Adipose tissue (tissue), 3 donors: Measurements from ENCODE around the gene DDX20. TPM values are rescaled to one million over a fixed set of nuclear protein-coding genes. Genes with fewer than 3 reads are reported as not detected.

Experiments used
- H3K27ac ChIP-seq: one replicate; pipeline ENCODE4 v1.5.1; 2013; ENCODE audit warnings: low read depth, low read length
- WGBS, 3 donors: extraction: QIAGEN DNeasy Blood & Tissue Kit; methylation state at CpG; one replicate each; pipeline ENCODE4 v1.1.7; 2013; 5-methylcytosine and 5-hydroxymethylcytosine counted together
- polyA plus RNA-seq, 3 donors: library from polyadenylated mRNA; stranded (reverse); fragments of 200-250 nt; gene quantifications; one replicate each; pipeline ENCODE4 v1.2.3, GENCODE V29; 2013
- donor health status: healthy with polysubstance abuse.
- donor health status: Bipolar disorder and iron deficiency.
- donor health status: healthy.

The DDX20 gene, protein sequence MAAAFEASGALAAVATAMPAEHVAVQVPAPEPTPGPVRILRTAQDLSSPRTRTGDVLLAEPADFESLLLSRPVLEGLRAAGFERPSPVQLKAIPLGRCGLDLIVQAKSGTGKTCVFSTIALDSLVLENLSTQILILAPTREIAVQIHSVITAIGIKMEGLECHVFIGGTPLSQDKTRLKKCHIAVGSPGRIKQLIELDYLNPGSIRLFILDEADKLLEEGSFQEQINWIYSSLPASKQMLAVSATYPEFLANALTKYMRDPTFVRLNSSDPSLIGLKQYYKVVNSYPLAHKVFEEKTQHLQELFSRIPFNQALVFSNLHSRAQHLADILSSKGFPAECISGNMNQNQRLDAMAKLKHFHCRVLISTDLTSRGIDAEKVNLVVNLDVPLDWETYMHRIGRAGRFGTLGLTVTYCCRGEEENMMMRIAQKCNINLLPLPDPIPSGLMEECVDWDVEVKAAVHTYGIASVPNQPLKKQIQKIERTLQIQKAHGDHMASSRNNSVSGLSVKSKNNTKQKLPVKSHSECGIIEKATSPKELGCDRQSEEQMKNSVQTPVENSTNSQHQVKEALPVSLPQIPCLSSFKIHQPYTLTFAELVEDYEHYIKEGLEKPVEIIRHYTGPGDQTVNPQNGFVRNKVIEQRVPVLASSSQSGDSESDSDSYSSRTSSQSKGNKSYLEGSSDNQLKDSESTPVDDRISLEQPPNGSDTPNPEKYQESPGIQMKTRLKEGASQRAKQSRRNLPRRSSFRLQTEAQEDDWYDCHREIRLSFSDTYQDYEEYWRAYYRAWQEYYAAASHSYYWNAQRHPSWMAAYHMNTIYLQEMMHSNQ
- 1 to 10 TPM; 2.5 to 5.3 (median 3.6) TPM for polyA plus RNA-seq

DNA sequence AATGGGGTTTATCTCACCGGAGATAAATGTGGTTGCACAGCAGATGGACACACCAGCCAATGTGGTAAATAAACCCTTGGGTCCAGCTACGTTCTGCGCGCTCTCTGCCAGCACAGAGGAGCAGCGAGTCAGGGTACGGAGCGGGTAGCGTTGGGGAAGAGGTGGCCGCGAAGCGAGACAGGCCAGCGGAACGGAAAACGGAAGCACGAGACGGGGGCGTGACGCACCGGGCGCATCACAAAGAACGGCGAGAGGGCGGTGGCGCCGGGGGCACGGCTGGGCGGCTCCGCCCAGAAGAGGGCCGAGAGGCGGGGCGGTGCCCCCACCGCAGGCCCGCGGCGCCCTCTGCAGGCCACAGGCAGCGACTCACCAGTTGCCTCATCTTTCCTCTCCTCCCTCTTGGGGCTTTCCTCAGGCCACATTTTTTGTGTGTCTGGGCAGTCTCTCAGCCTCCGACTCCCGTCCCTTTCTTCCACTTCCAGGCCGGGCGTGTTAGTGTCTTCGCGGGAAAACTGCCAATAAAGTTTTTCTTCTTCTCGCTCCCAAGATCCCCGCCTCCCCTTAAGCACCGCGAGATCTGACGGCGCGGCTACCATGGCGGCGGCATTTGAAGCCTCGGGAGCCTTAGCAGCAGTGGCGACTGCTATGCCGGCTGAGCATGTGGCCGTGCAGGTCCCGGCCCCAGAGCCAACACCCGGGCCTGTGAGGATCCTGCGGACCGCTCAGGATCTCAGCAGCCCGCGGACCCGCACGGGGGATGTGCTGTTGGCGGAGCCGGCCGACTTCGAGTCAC lies at the start of gene DDX20:
TSS of gene DDX20 (plus strand) at position 571 of the 793 bp plus-strand sequence. CDS start at position 595, 24 bp downstream.
- peak within 1 kb of the TSS; percentile 40 for H3K27ac ChIP-seq
- WGBS, 3 donors, result 0 to 1% (median 0%) methylated on average over 65 to 67 of the region's 67 CpGs

DNA sequence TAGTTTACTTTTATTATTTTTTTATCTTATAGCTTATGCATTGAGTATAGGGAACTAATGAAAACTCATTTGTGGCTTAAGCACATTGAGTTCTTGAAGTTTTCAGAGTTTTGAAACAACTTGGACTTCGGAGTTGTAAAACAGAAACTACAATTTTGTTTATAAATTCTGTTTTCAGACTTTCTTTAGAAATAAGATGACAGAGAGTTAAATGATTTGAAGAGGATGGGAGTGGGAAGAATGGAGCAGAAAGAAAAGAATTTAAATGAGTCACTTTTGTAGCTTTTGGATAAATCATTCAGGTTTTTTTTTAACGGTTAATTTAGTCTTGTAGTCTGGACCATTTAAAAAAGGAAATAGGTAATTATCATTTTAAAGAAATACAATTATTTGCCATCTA lies 48.8 kb upstream of the DDX20 start:
- 80 to 94% (median 87%) methylated on average over 2 of the region's 2 CpGs for WGBS, 3 donors
- H3K27ac ChIP-seq, result no peak overlapping the region

DNA sequence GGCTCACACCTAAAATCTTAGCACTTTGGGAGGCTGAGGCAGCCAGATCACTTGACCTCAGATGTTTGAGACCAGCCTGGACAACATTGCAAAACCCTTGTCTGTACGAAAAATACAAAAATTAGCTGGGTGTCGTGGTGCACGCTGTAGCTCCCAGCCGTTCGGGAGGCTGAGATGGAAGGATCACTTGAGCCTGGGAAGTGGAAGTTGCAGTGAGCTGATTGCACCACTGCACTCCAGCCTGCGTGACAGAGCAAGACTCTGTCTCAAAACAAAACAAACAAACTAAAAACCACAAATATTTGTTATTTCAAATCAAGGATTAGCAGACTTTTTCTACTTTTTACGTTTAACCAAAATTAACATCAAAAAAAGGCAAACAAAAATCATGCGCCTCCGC lies 47.8 kb upstream of the DDX20 start:
- 63 to 83% (median 65%) methylated on average over 9 of the region's 9 CpGs for WGBS, 3 donors
- no peak overlapping the region for H3K27ac ChIP-seq

DNA sequence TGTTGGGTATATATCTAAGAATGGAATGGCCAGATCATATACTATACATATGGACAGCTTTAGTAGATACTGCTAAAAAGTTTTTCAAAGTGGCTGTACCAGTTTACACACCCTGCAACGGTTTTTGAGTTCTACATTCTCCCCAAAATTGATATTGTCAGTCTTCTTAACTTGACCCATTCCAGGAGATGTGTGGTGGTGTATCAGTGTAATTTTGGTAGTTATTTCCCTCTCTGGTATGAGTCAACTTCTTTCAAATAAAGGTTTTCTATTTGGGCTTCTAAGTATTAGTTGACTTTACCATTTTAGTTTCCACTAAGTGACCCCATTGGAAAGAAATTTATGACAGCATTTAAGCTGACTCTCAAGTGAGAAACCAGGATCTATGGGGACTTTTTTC lies 45.7 kb upstream of the DDX20 start:
- H3K27ac ChIP-seq, result no peak overlapping the region
- WGBS, 3 donors, result 65 to 85% (median 75%) methylated on average over 1 of the region's 1 CpG

DNA sequence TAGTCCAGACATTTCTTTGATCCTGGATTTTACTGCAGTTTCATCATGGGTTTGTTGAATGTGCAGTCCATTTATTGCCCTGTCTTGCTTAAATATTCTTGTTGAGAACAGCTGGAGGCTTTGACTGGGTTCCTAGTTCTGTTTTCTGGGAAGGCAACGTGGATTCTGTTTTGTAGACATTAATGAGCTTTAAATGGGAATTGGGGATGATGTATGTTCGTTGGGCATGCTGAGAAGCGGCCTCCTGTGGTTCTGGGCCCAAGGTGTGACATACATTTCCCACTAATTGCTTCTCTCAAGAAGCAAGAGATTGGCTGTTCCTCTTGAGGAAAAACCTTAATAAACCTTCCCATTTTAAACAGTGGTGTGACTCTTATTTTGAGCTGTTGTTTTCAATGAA lies 39.4 kb upstream of the DDX20 start:
- WGBS, 3 donors, result 64 to 80% (median 79%) methylated on average over 3 of the region's 3 CpGs
- no peak overlapping the region for H3K27ac ChIP-seq

DNA sequence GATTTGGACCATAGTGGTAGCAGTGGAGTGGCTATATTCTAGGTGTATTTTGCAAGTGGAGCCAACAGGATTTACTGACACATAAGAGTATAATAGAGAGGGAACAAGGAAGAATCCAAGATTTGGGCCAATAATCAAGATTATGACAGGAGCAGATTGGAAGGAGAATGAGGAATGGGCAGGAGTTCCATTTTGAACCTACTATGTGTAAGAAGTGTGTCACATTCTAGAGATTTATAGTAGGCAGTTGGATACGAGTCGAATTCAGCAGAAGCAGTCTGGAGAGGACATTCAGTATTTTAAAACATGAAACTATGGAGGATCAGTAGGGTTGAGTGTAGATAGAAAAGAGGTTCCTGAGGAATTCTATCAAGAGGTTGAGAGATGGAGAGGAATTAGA lies 38.3 kb upstream of the DDX20 start:
- H3K27ac ChIP-seq, result no peak overlapping the region
- 98 to 99% (median 98%) methylated on average over 2 of the region's 2 CpGs for WGBS, 3 donors

DNA sequence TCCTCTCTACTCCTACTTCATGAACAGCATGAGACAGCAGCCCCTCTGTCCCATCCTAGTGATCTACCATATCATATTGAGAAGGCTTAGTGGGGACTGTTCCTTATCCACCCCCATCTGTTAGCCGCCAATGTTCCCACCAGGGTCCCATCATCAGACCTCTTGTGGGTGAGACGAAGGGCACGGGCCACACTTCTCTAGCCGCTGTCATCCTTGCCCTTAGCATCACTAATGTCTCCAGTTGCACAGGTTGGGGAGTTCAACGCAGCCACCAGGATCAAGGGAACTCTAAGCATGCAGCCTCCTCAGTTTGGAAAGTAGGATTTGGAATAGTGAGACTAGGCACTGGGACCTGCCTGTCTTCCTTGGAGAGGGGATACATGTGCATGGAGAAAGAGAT lies 36.6 kb upstream of the DDX20 start:
- no peak overlapping the region for H3K27ac ChIP-seq
- 93 to 99% (median 97%) methylated on average over 5 of the region's 5 CpGs for WGBS, 3 donors

DNA sequence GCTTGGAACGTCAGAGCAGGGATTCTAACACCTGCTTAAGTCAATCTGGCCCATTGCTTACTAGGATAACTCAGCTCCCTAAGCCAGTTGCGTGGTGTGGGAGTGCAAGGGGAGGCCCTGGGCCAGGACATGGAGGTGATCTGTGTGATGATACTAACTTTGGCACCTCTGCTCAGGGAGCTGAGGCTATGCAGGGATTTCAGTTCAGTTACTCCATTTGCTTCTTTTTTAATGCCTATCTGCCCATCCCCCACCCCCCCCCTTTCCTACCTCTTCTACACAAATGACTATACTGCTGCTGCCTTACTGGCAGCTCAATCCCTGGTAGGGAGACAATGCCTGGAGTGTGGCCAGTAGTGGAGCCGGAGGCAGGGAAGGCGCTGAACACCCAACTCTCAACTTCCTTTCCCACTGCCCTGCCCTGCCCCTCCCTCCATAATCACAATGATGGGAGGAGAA lies 36.0 kb upstream of the DDX20 start:
- 56 to 67% (median 60%) methylated on average over 4 of the region's 4 CpGs for WGBS, 3 donors
- H3K27ac ChIP-seq, result no peak overlapping the region

DNA sequence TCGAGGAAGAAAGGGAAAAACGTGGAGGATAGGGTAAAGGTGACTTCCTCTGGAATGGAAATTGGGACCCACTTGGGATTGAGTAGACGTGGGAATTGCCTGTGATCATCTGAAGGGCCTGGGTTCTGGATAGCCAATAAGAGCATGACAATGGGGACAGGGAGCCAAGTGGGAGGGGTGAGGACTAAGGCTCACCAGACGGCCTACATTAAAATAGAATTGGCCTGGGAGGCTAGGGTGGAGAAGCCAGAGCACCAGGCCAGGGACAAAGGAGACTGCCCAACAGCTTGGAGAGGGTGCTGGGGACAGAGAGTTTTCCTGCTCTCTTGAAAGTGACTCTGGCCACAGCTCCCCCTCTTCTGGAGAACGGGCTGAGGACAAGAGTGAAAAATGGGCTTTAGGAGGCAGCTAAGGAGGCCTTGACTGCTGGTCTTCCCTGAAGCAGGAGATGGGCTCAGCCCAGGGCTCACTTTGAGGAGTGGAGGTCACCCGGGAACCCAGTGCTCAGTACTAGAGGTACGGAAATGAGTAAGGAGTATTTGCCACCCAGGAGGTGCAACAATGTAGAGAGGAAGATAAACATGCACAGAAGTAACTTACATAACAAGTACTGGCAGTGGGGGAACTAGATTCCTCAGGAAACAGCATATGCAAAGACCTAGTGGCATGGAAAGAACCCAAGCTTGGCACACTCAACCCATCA lies 35.3 kb upstream of the DDX20 start:
- peak overlapping the region; percentile 71 for H3K27ac ChIP-seq
- WGBS, 3 donors, result 55 to 64% (median 56%) methylated on average over 7 of the region's 7 CpGs

DNA sequence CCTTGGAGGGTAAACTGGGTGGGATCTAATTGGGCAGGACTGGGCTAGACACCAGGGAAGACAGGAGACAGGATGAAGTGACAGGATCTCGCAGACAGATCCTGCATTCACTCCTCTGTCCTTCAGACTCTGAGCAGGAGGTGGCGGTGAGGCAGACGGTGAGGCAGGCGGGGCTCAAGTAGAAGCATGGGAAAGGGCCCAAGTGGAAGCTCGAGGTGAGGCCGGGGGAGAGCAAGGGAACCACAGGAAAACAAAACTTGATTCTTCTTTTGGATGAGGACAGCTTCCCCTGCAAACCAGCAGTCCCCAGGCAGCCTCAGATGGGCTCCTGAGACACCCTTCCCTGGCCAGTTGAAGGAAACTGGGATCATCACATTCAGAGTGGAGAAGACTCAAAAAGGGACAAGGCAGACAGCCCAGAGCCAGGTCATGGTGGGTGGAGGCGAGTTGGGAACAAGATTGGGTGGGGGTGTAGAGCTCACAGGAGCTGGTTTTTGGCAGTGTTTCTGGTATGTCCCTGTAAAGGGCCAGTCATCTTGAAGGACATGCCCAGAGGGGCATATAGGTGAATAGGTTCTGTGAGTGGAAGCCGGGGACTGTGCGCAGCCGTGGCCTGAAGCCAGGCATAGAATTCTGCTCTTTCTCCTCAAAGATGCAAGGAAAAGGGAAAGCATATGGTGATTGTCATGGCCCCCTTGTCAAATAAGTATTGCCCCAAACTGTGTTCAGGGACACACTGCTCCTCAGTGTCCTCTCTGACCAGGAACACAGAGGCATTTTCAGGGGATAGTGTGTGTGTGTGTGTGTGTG lies 34.5 kb upstream of the DDX20 start:
- WGBS, 3 donors, result 59 to 65% (median 63%) methylated on average over 10 of the region's 10 CpGs
- H3K27ac ChIP-seq, result peak overlapping the region; percentile 71

DNA sequence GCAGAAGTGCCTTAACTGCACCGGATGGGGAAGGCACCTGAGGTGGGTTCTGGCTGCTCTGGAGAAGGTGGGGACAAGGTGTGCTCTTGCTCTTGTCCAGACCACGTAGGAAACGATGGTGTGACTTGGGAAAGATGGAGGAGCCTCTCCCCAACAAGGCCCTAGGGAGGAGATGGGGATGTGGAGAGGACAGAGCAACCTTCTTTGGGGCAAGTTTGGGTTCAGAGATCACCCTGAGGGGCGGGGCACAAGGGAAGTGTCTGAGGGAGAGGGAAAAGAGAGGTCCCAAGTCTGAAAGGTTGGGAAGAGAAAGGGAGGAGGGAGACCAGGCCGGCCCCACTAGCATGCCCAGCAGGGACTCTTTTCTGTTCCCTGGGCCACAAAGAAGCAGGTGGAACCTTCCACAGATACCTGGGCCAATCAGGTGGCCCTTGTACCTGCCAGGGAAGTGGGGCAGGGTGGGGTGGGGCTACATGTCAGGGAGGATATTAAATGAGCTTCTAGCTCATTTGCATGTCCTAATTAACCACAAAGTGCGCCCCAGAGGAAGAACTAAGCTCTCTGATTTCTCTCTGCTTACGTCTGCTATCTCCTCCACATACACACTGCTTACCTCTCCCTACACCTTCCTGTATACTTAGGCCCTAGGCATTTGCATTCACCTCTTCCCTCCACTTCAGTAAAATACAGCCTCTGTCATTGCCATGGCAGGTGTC lies 32.5 kb upstream of the DDX20 start:
- no peak overlapping the region for H3K27ac ChIP-seq
- WGBS, 3 donors, result 75 to 88% (median 81%) methylated on average over 7 of the region's 7 CpGs

DNA sequence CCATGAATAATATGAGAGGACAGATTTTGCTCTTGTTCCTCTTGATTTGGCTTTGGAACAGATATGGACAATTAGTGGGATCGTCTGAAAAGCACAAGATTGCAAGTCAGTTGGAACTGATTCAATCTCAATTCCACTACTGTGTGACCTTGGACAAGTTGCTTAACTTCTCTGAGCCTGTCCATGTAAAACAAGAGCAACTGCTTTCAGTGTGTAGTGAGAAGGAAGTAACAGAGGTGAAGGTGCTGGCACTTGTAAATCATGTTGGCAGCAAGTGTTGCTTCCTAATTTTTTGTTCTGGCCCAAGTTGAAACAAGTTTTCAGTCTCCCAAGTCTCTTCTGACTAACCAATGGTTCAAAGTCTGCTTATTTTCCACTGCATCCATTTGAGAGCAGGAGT lies 31.8 kb upstream of the DDX20 start:
- WGBS, 3 donors, result 16 to 52% (median 42%) methylated on average over 1 of the region's 1 CpG
- H3K27ac ChIP-seq, result no peak overlapping the region

DNA sequence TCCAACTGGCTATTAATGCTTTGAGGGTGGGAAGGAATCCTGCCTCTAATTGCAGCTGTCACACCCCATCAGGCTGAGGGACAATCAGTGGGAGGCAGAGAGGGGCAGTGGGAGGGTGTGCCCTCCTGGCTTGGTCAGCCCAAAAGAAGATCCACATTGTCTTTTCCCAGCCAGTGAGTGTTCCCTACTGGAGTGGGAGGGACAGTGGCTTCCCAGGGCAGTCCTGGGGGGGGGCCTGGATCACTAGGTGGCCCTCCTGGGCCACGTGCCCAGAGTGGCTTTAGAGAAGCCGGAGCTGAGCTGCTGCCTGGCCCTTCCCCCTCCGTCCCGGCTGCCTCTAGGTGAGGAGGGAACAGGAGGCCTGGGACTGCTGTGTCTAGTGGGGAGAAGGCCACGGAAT lies 30.5 kb upstream of the DDX20 start:
- WGBS, 3 donors, result 43 to 67% (median 50%) methylated on average over 5 of the region's 5 CpGs
- H3K27ac ChIP-seq, result no peak overlapping the region

DNA sequence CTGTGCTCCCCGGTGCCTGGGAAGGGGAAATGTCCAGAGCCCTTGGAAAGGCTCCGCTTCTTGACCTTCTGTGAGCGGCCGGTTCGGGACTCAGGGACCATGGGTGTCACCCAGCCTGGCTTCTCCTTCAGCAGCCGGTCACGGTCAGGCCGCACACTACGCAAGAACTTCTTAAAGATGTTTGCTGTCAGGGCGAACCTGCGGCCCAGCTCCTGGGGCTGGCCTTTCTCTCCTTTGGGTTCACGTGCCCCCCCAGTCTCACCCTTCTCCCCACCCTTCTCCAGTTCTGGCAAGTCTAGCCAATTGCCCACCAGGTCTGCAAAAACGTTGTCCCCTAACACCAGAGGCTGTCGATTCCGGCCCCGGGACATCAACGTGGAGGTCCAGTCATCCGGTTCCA lies 28.6 kb upstream of the DDX20 start:
- no peak overlapping the region for H3K27ac ChIP-seq
- 87 to 93% (median 87%) methylated on average over 18 of the region's 18 CpGs for WGBS, 3 donors

DNA sequence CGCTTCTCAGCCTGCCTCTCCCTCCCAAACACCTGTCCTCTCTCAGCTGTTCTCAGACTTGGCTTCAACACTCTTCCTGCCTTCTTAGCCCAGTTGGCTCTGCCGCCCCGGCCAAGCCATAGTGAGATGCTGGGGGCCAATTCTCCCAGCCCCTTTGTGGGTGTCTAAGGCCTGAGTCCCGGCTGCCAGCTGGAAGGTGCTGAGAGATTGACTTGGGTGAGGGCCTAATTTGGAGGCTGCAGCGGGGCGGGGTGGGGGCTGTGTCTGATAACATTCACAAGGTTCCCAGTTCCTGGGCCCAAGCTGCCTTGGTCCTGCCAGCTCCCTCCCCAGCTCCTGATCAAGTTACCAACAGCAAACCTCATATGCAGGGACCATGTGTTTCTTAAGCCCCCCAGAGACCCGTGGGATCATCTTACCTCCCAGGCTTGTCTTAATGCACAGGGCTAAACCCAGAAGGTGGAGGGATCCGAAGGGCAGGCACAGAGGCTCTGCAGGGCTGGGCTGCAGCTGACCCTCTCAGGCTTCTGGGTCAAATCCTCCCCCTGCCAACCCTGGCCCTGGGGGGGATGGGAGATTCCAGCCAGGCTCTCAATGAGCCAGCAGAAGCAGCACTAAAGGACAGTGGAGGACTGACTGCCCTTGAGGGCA lies 26.3 kb upstream of the DDX20 start:
- WGBS, 3 donors, result 56 to 59% (median 56%) methylated on average over 8 of the region's 8 CpGs
- H3K27ac ChIP-seq, result no peak overlapping the region

DNA sequence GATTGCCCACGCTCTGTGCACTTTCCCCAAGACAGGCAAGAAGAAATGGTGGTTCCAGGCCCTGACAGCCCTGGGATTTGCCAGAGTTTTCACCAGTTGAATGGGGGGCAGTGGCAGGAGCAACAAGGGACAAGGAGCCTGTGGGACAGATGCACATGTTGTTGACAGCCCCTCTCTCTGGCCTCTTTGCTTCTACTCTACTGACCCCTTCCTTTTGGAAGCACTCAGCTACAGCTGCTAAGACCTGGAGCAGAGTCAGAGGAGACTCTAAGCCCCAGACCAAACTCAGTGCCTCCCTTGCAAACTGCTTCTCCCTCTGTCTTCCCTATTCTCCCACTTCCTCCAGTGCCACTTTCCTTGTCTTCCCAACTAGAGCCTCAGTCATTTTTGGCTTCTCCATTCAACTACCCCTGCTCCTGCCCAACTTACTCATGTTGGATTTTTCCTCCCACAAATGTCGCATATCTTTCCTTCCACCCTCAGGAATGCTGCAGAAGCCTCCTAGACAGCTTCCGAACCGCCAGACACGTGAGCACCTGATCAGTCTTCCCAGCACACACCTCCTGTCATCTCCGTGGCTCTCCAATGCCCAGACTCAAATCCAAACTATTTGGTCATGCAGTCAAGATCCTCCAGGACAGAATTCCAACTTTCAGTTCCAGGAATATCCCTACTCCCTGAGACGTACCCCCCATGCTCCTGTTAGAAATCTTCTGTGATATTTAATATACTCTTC lies 25.6 kb upstream of the DDX20 start:
- no peak overlapping the region for H3K27ac ChIP-seq
- 75 to 81% (median 77%) methylated on average over 7 of the region's 7 CpGs for WGBS, 3 donors
